NCI-H460 (cell line): ENCODE measurements around the gene RCCD1. TPM values are rescaled to one million over a fixed set of nuclear protein-coding genes. Genes with fewer than 3 reads are reported as not detected.

Experiments
- DNase-seq: peaks from one replicate; pipeline ENCODE4 v3.0.0-alpha.2; 2016; ENCODE audit warnings: low read depth; ENCODE audit errors: extremely low read depth
- total RNA-seq: library from RNA; depleted of rRNA; stranded (reverse); fragments of >200 nt; shearing (Covaris generic); gene quantifications from 2 replicates; pipeline ENCODE4 v1.2.3, GENCODE V29; 2014

RCCD1 gene
- total RNA-seq, 1 experiment from 2014 or later: 24.1 TPM

GRCh38 chr15:90941038-90941437, 13.6 kb upstream of the RCCD1 start:
- no peak for DNase-seq

GRCh38 chr15:90942354-90943120, 12.1 kb upstream of the RCCD1 start:
- no peak for DNase-seq

- no peak for DNase-seq
These were observed 9.6 kb upstream of the RCCD1 start for GRCh38 chr15:90945091-90945490.

- DNase-seq: no peak
These were observed 8.1 kb upstream of the RCCD1 start for GRCh38 chr15:90946538-90946937.

- no peak for DNase-seq
These were observed 7.6 kb upstream of the RCCD1 start for GRCh38 chr15:90946941-90947576.

- DNase-seq: no peak
These were observed 6.9 kb upstream of the RCCD1 start for GRCh38 chr15:90947577-90948357.

GRCh38 chr15:90948506-90948905, 6.2 kb upstream of the RCCD1 start:
- DNase-seq: no peak

- DNase-seq: no peak
These were observed 4.6 kb upstream of the RCCD1 start for GRCh38 chr15:90949979-90950675.

- no peak for DNase-seq
These were observed 4.0 kb upstream of the RCCD1 start for GRCh38 chr15:90950676-90951075.

GRCh38 chr15:90952901-90953677, 1.6 kb upstream of the RCCD1 start:
- DNase-seq: no peak

GRCh38 chr15:90953947-90954711, 555 bp upstream of the RCCD1 start:
- no peak for DNase-seq

GRCh38 chr15:90955624-90956273, 1.1 kb downstream of the RCCD1 start:
- DNase-seq: no peak

GRCh38 chr15:90956274-90957030, 1.8 kb downstream of the RCCD1 start:
- peak; percentile 55 for DNase-seq

GRCh38 chr15:90957031-90957790, 2.5 kb downstream of the RCCD1 start:
- no peak for DNase-seq

- no peak for DNase-seq
These were observed 3.1 kb downstream of the RCCD1 start for GRCh38 chr15:90957791-90958190.

GRCh38 chr15:90959028-90959595, 4.4 kb downstream of the RCCD1 start:
- DNase-seq: no peak

GRCh38 chr15:90959894-90960293, 5.2 kb downstream of the RCCD1 start:
- DNase-seq: no peak
